ENCODE data around the gene TSPOAP1. TPM values are rescaled to one million over a fixed set of nuclear protein-coding genes. Genes with fewer than 3 reads are reported as not detected.

Gene TSPOAP1
- total and polyA plus RNA-seq, 2 of the 13 experiments (the other 11 are each of a cell fraction or from before 2014, with no cell fraction given), result not detected

- TF ChIP-seq REL (CRISPR knock-in tag; conservative IDR thresholded peaks at IDR 0.05) (no peak), ZSCAN25 (CRISPR knock-in tag; IDR thresholded peaks at IDR 0.05) (peak; percentile 96), ZC3H4 (CRISPR knock-in tag; IDR thresholded peaks at IDR 0.05; ENCODE audit: borderline replicate concordance) (no peak), ZNF335 (CRISPR knock-in tag; IDR thresholded peaks at IDR 0.05) (0 out of 2 replicates have a peak, but pooled peaks have one; percentile 63), CENPT (CRISPR knock-in tag; IDR thresholded peaks at IDR 0.05; ENCODE audit: low read depth) (no peak), CCAR2 (optimal IDR thresholded peaks at IDR 0.05; ENCODE audit: low read depth, low read length) (no peak), IRX3 (CRISPR knock-in tag; IDR thresholded peaks at IDR 0.05; ENCODE audit: borderline replicate concordance, low read depth) (no peak), HNRNPLL (IDR thresholded peaks at IDR 0.05; ENCODE audit: low read depth, low read length, poor library complexity, severe bottlenecking) (no peak), NCOR1 (IDR thresholded peaks at IDR 0.05; ENCODE audit: borderline replicate concordance, low read length) (peak; percentile 95), ZSCAN29 (CRISPR knock-in tag; conservative IDR thresholded peaks at IDR 0.05) (0 out of 2 replicates have a peak, but pooled peaks have one; percentile 44), HNRNPK (IDR thresholded peaks at IDR 0.05; ENCODE audit: low read depth, low read length, poor library complexity, severe bottlenecking) (no peak), SUZ12 (IDR thresholded peaks at IDR 0.05; ENCODE audit: low read depth, low read length) (no peak), TMF1 (CRISPR knock-in tag; IDR thresholded peaks at IDR 0.05; ENCODE audit: low read depth) (no peak), ZNF263 (CRISPR knock-in tag; IDR thresholded peaks at IDR 0.05) (no peak), ZNF550 (CRISPR knock-in tag; IDR thresholded peaks at IDR 0.05; ENCODE audit: borderline replicate concordance) (no peak), AGO2 (optimal IDR thresholded peaks at IDR 0.05; ENCODE audit: low read depth, low read length) (peak; percentile 22), ZNF143 (CRISPR knock-in tag; IDR thresholded peaks at IDR 0.05) (no peak), ONECUT2 (CRISPR knock-in tag; IDR thresholded peaks at IDR 0.05) (no peak), KLF13 (CRISPR knock-in tag; IDR thresholded peaks at IDR 0.05) (no peak), CREM (IDR thresholded peaks at IDR 0.05) (peak; percentile 77), CREM (CRISPR knock-in tag; IDR thresholded peaks at IDR 0.05) (no peak), ZNF562 (CRISPR knock-in tag; IDR thresholded peaks at IDR 0.05; ENCODE audit: borderline replicate concordance) (no peak), NFATC3 (CRISPR knock-in tag; IDR thresholded peaks at IDR 0.05) (no peak)
- TF ChIP-seq, protein P1, sequence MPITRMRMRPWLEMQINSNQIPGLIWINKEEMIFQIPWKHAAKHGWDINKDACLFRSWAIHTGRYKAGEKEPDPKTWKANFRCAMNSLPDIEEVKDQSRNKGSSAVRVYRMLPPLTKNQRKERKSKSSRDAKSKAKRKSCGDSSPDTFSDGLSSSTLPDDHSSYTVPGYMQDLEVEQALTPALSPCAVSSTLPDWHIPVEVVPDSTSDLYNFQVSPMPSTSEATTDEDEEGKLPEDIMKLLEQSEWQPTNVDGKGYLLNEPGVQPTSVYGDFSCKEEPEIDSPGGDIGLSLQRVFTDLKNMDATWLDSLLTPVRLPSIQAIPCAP (CRISPR knock-in tag; IDR thresholded peaks at IDR 0.05; ENCODE audit: low read depth), result no peak
- TF ChIP-seq, protein P2, sequence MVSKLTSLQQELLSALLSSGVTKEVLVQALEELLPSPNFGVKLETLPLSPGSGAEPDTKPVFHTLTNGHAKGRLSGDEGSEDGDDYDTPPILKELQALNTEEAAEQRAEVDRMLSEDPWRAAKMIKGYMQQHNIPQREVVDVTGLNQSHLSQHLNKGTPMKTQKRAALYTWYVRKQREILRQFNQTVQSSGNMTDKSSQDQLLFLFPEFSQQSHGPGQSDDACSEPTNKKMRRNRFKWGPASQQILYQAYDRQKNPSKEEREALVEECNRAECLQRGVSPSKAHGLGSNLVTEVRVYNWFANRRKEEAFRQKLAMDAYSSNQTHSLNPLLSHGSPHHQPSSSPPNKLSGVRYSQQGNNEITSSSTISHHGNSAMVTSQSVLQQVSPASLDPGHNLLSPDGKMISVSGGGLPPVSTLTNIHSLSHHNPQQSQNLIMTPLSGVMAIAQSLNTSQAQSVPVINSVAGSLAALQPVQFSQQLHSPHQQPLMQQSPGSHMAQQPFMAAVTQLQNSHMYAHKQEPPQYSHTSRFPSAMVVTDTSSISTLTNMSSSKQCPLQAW (CRISPR knock-in tag; IDR thresholded peaks at IDR 0.05), result 0 out of 2 replicates have a peak, but pooled peaks have one; percentile 28
- TF ChIP-seq, protein P3, sequence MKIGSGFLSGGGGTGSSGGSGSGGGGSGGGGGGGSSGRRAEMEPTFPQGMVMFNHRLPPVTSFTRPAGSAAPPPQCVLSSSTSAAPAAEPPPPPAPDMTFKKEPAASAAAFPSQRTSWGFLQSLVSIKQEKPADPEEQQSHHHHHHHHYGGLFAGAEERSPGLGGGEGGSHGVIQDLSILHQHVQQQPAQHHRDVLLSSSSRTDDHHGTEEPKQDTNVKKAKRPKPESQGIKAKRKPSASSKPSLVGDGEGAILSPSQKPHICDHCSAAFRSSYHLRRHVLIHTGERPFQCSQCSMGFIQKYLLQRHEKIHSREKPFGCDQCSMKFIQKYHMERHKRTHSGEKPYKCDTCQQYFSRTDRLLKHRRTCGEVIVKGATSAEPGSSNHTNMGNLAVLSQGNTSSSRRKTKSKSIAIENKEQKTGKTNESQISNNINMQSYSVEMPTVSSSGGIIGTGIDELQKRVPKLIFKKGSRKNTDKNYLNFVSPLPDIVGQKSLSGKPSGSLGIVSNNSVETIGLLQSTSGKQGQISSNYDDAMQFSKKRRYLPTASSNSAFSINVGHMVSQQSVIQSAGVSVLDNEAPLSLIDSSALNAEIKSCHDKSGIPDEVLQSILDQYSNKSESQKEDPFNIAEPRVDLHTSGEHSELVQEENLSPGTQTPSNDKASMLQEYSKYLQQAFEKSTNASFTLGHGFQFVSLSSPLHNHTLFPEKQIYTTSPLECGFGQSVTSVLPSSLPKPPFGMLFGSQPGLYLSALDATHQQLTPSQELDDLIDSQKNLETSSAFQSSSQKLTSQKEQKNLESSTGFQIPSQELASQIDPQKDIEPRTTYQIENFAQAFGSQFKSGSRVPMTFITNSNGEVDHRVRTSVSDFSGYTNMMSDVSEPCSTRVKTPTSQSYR (CRISPR knock-in tag; IDR thresholded peaks at IDR 0.05; ENCODE audit: borderline replicate concordance), result no peak
Observed at GRCh38 chr17:58369214-58370031, 40.8 kb upstream of the TSPOAP1 start (continued).

All from HepG2 (cell line).